ACC112 (cell line): ENCODE data around the gene ZNF618.
"Not testable (repeated sequence)": the region's sequence is repeated elsewhere in the genome, so short reads cannot be mapped to it uniquely, and the experiment has no call there.

Experiments used
- H2AFZ ChIP-seq: fragments of 200-600 bp; sonication (generic); one replicate; pipeline ENCODE4 v1.6.0; 2017; ENCODE audit warnings: antibody characterized with exemption, low read length; ENCODE audit not compliant: unreplicated experiment
- H3K27ac ChIP-seq: fragments of 200-600 bp; sonication (generic); 2 replicates; pipeline ENCODE4 v1.5.1; 2014; ENCODE audit warnings: low read depth, mild to moderate bottlenecking, antibody characterized with exemption, low read length, moderate library complexity
- H3K27me3 ChIP-seq: fragments of 200-600 bp; sonication (generic); 2 replicates; pipeline ENCODE4 v1.6.1; 2014; ENCODE audit warnings: mild to moderate bottlenecking, antibody characterized with exemption, low read length, moderate library complexity, mixed read lengths; ENCODE audit not compliant: insufficient read depth
- H3K36me3 ChIP-seq: fragments of 200-600 bp; sonication (generic); 2 replicates; pipeline ENCODE4 v1.6.1; 2016; ENCODE audit warnings: mild to moderate bottlenecking, antibody characterized with exemption, low read length, moderate library complexity, mixed read lengths; ENCODE audit not compliant: insufficient read depth
- H3K4me1 ChIP-seq: fragments of 200-600 bp; sonication (generic); one replicate; pipeline ENCODE4 v1.6.1; 2016; ENCODE audit warnings: low read length, mixed read lengths; ENCODE audit not compliant: insufficient read depth, unreplicated experiment, control insufficient read depth
- H3K4me3 ChIP-seq: fragments of 200-600 bp; sonication (generic); 2 replicates; pipeline ENCODE4 v1.5.1; 2014; ENCODE audit warnings: mild to moderate bottlenecking, low read depth, low read length
- H3K79me2 ChIP-seq: fragments of 200-600 bp; sonication (generic); one replicate; pipeline ENCODE4 v1.6.0; 2016; ENCODE audit warnings: low read length; ENCODE audit not compliant: control insufficient read depth, unreplicated experiment, insufficient read depth

ZNF618 gene

GRCh38 chr9:113995963-113996362 lies 119.9 kb downstream of the ZNF618 start:
- Histone ChIP-seq H3K4me1 (peaks cover 19% of the 10 kb centered on the region), H3K27ac (no peak overlapping the region), H3K4me3 (no peak overlapping the region), H3K27me3 (no peaks in the 10 kb centered on the region), H3K36me3 (no peaks in the 10 kb centered on the region), H3K79me2 (no peaks in the 10 kb centered on the region), H2AFZ (no peak overlapping the region)

- peaks cover 19% of the 10 kb centered on the region for H3K4me1 ChIP-seq
- no peak overlapping the region for H3K27ac ChIP-seq
- H3K4me3 ChIP-seq: no peak overlapping the region
- no peaks in the 10 kb centered on the region for H3K27me3 ChIP-seq
- H3K36me3 ChIP-seq: no peaks in the 10 kb centered on the region
- H3K79me2 ChIP-seq: no peaks in the 10 kb centered on the region
- no peak overlapping the region for H2AFZ ChIP-seq
Measured at GRCh38 chr9:113996531-113997001, 120.5 kb downstream of the ZNF618 start.

- not testable (repeated sequence) for H2AFZ ChIP-seq, H3K4me3 ChIP-seq, H3K27ac ChIP-seq, H3K27me3 ChIP-seq, H3K36me3 ChIP-seq, H3K79me2 ChIP-seq
- H3K4me1 ChIP-seq: peaks cover 19% of the 10 kb centered on the region
Measured at GRCh38 chr9:113997064-113997463, 121.0 kb downstream of the ZNF618 start.

- no peaks in the 10 kb centered on the region for H3K36me3 ChIP-seq
- peaks cover 19% of the 10 kb centered on the region for H3K4me1 ChIP-seq
- no peak overlapping the region for H3K27ac ChIP-seq
- no peak overlapping the region for H3K4me3 ChIP-seq
- no peaks in the 10 kb centered on the region for H3K79me2 ChIP-seq
- no peaks in the 10 kb centered on the region for H3K27me3 ChIP-seq
- no peak overlapping the region for H2AFZ ChIP-seq
Measured at GRCh38 chr9:113997610-113998009, 121.5 kb downstream of the ZNF618 start.

GRCh38 chr9:113998114-113998513 lies 122.0 kb downstream of the ZNF618 start:
- no peaks in the 10 kb centered on the region for H3K27me3 ChIP-seq
- H3K79me2 ChIP-seq: no peaks in the 10 kb centered on the region
- no peaks in the 10 kb centered on the region for H3K36me3 ChIP-seq
- no peak overlapping the region for H2AFZ ChIP-seq
- peaks cover 19% of the 10 kb centered on the region for H3K4me1 ChIP-seq
- H3K4me3 ChIP-seq: no peak overlapping the region
- no peak overlapping the region for H3K27ac ChIP-seq

GRCh38 chr9:113998525-113999255 lies 122.6 kb downstream of the ZNF618 start:
- Histone ChIP-seq H2AFZ (no peak overlapping the region), H3K27me3 (no peaks in the 10 kb centered on the region), H3K4me3 (no peak overlapping the region), H3K4me1 (peaks cover 13% of the 10 kb centered on the region), H3K79me2 (no peaks in the 10 kb centered on the region), H3K36me3 (no peaks in the 10 kb centered on the region), H3K27ac (no peak overlapping the region)

GRCh38 chr9:113999256-114000062 lies 123.3 kb downstream of the ZNF618 start:
- Histone ChIP-seq H3K79me2 (no peaks in the 10 kb centered on the region), H3K4me3 (no peak overlapping the region), H3K27ac (no peak overlapping the region), H3K27me3 (no peaks in the 10 kb centered on the region), H3K4me1 (peaks cover 6% of the 10 kb centered on the region), H3K36me3 (no peaks in the 10 kb centered on the region), H2AFZ (no peak overlapping the region)

GRCh38 chr9:114000063-114000454 lies 124.0 kb downstream of the ZNF618 start:
- Histone ChIP-seq H3K79me2 (no peaks in the 10 kb centered on the region), H3K27me3 (no peaks in the 10 kb centered on the region), H3K27ac (no peak overlapping the region), H3K4me1 (peaks cover 3% of the 10 kb centered on the region), H3K36me3 (no peaks in the 10 kb centered on the region), H2AFZ (no peak overlapping the region), H3K4me3 (no peak overlapping the region)

- Histone ChIP-seq H3K27ac (no peak overlapping the region), H3K79me2 (no peaks in the 10 kb centered on the region), H3K27me3 (no peaks in the 10 kb centered on the region), H3K4me3 (no peak overlapping the region), H3K36me3 (no peaks in the 10 kb centered on the region), H3K4me1 (peaks cover 3% of the 10 kb centered on the region), H2AFZ (no peak overlapping the region)
Measured at GRCh38 chr9:114000671-114001409, 124.7 kb downstream of the ZNF618 start.

GRCh38 chr9:114001410-114001685 lies 125.2 kb downstream of the ZNF618 start:
- Histone ChIP-seq H3K4me1 (peaks cover 3% of the 10 kb centered on the region), H3K79me2 (no peaks in the 10 kb centered on the region), H3K36me3 (peaks cover 2% of the 10 kb centered on the region; the same call in 1 of the 2 replicates), H3K27me3 (no peaks in the 10 kb centered on the region), H2AFZ (no peak overlapping the region), H3K4me3 (no peak overlapping the region), H3K27ac (no peak overlapping the region)
